Testis (tissue), 3 donors: ENCODE measurements around the gene RNF114. TPM values are rescaled to one million over a fixed set of nuclear protein-coding genes. Genes with fewer than 3 reads are reported as not detected.

Source experiments
- DNase-seq: peaks from one replicate; pipeline ENCODE4 v3.0.0-alpha.2; 2019
- H3K27ac ChIP-seq, 2 donors: fragments of 200-600 bp; sonication (generic); one replicate each; pipeline ENCODE4 v1.5.1; 2019
- H3K27me3 ChIP-seq: fragments of 200-600 bp; sonication (generic); one replicate; pipeline ENCODE4 v1.5.1; 2019
- H3K36me3 ChIP-seq: fragments of 200-600 bp; sonication (generic); one replicate; pipeline ENCODE4 v1.5.1; 2017; ENCODE audit warnings: low read depth; ENCODE audit errors: missing control alignments
- H3K4me1 ChIP-seq: fragments of 200-600 bp; sonication (generic); one replicate; pipeline ENCODE4 v1.5.1; 2019
- H3K4me3 ChIP-seq, 2 donors: fragments of 200-600 bp; sonication (generic); one replicate each; pipeline ENCODE4 v1.5.1; 2017 to 2019
- H3K9me3 ChIP-seq: fragments of 200-600 bp; sonication (generic); one replicate; pipeline ENCODE4 v1.5.1; 2017
- CTCF ChIP-seq, 3 experiments: fragments of 450-650 bp in 2 of 3; fragments of 200-600 bp in 1 of 3; sonication (generic) in 1 of 3; IDR thresholded peaks; one replicate each; pipeline ENCODE4 v1.5.1; 2016 to 2019; ENCODE audit warnings: antibody characterized with exemption in 3 of 3, mild to moderate bottlenecking in 2 of 3, moderate library complexity in 1 of 3
- POLR2A ChIP-seq: fragments of 450-650 bp; IDR thresholded peaks from one replicate; pipeline ENCODE4 v1.6.1; 2017; ENCODE audit warnings: antibody characterized with exemption, mild to moderate bottlenecking, moderate library complexity
- WGBS, 2 donors: methylation state at CpG; one replicate each; pipeline ENCODE4 v1.1.5; 2018; 5-methylcytosine and 5-hydroxymethylcytosine counted together
- intact Hi-C: fragments of 100-400 bp; cut with DNase I; formaldehyde crosslinking; loops from one replicate; pipeline ENCODE4 v1.15.1; 2023; ENCODE audit warnings: low total_unique reads
- polyA plus RNA-seq: library from polyadenylated mRNA; stranded (reverse); fragments of 350-450 nt; fragmentation: Illumina TruSeq; extraction: RNeasy Lipid Tissue Mini Kit (QIAGEN cat#74804); gene quantifications from one replicate; pipeline ENCODE4 v1.2.3, GENCODE V29; 2014; ENCODE audit warnings: low read depth, low replicate concordance; ENCODE audit not compliant: insufficient read depth
- total RNA-seq, 2 donors: library from RNA; depleted of rRNA; stranded (reverse); fragments of >200 nt; gene quantifications; one replicate each; pipeline ENCODE4 v1.2.3, GENCODE V29; 2016

RNF114 gene
- total and polyA plus RNA-seq, 3 donors from 2014 or later, result 472 to 531 (median 479) TPM

- no peak for DNase-seq
- no peak for TF ChIP-seq POLR2A
- no peak for TF ChIP-seq CTCF (IDR thresholded peaks at IDR 0.05)
- intact Hi-C loops, result loop anchor here (5.0 kb wide), 1 partner anchor 90 kb away; no protein-coding TSS in a partner anchor
- Histone ChIP-seq H3K36me3 (no peaks in the 10 kb centered on the region), H3K9me3 (no peaks in the 10 kb centered on the region), H3K4me1 (peaks cover 25% of the 10 kb centered on the region), H3K4me3 (peak overlapping the region; percentile 61 to 70), H3K27me3 (no peaks in the 10 kb centered on the region), H3K27ac (peak overlapping the region in 1 of 2 donors; percentile 35)
- WGBS, 2 donors, result 16 to 33% methylated on average over 11 to 12 of the region's 12 CpGs
Observed at GRCh38 chr20:49982072-49982345, 45.8 kb downstream of the RNF114 start.

- H3K27me3 ChIP-seq, result no peaks in the 10 kb centered on the region
- peak; percentile 85 for DNase-seq
- H3K9me3 ChIP-seq, result no peaks in the 10 kb centered on the region
- peaks cover 26% of the 10 kb centered on the region for H3K4me1 ChIP-seq
- no peaks in the 10 kb centered on the region for H3K36me3 ChIP-seq
- peak within 1 kb of the TSS; percentile 48 to 76 for H3K27ac ChIP-seq
- TF ChIP-seq CTCF (IDR thresholded peaks at IDR 0.05) (peak; percentile 33 to 51 (median 50)), POLR2A (no peak)
- intact Hi-C loops, result loop anchor here (5.0 kb wide), 1 partner anchor 90 kb away; no protein-coding TSS in a partner anchor
- H3K4me3 ChIP-seq, result peak within 1 kb of the TSS; percentile 61 to 70
- WGBS, 2 donors, result 4 to 28% methylated on average over 12 to 69 of the region's 90 CpGs
Observed at GRCh38 chr20:49982346-49983122, 46.3 kb downstream of the RNF114 start, which contains the start of gene SNAI1. Gene SNAI1 (plus strand): TSS chr20:49982980. CDS start chr20:49983060, 80 bp downstream.

GRCh38 chr20:49983123-49983847 lies 47.1 kb downstream of the RNF114 start:
- H3K9me3 ChIP-seq, result no peaks in the 10 kb centered on the region
- H3K4me1 ChIP-seq, result peaks cover 30% of the 10 kb centered on the region
- 11 to 13% methylated on average over 22 to 24 of the region's 24 CpGs for whole genome bisulfite sequencing, 2 donors
- peak overlapping the region; percentile 61 to 70 for H3K4me3 ChIP-seq
- DNase-seq, result no peak
- H3K27me3 ChIP-seq, result no peaks in the 10 kb centered on the region
- intact Hi-C loops, result loop anchor here (5.0 kb wide), 1 partner anchor 89 kb away; no protein-coding TSS in a partner anchor
- TF ChIP-seq CTCF (IDR thresholded peaks at IDR 0.05) (no peak), POLR2A (no peak)
- no peaks in the 10 kb centered on the region for H3K36me3 ChIP-seq
- peak overlapping the region; percentile 48 to 76 for H3K27ac ChIP-seq

GRCh38 chr20:49983848-49984408 lies 47.7 kb downstream of the RNF114 start:
- intact Hi-C loops, result loop anchor here (5.0 kb wide), 1 partner anchor 88 kb away; no protein-coding TSS in a partner anchor
- peak; percentile 37 for DNase-seq
- peaks cover 32% of the 10 kb centered on the region for H3K4me1 ChIP-seq

More at GRCh38 chr20:49983848-49984408, 47.7 kb downstream of the RNF114 start:
- Histone ChIP-seq H3K27me3 (no peaks in the 10 kb centered on the region), H3K4me3 (peak overlapping the region; percentile 61 to 70), H3K27ac (peak overlapping the region; percentile 48 to 76), H3K36me3 (no peaks in the 10 kb centered on the region), H3K9me3 (no peaks in the 10 kb centered on the region)
- WGBS, 2 donors, result 41 to 49% methylated on average over 10 to 18 of the region's 18 CpGs
- TF ChIP-seq POLR2A (no peak), CTCF (IDR thresholded peaks at IDR 0.05) (no peak)
